ENCODE data around the gene TSSK2.

The TSSK2 gene

DNA sequence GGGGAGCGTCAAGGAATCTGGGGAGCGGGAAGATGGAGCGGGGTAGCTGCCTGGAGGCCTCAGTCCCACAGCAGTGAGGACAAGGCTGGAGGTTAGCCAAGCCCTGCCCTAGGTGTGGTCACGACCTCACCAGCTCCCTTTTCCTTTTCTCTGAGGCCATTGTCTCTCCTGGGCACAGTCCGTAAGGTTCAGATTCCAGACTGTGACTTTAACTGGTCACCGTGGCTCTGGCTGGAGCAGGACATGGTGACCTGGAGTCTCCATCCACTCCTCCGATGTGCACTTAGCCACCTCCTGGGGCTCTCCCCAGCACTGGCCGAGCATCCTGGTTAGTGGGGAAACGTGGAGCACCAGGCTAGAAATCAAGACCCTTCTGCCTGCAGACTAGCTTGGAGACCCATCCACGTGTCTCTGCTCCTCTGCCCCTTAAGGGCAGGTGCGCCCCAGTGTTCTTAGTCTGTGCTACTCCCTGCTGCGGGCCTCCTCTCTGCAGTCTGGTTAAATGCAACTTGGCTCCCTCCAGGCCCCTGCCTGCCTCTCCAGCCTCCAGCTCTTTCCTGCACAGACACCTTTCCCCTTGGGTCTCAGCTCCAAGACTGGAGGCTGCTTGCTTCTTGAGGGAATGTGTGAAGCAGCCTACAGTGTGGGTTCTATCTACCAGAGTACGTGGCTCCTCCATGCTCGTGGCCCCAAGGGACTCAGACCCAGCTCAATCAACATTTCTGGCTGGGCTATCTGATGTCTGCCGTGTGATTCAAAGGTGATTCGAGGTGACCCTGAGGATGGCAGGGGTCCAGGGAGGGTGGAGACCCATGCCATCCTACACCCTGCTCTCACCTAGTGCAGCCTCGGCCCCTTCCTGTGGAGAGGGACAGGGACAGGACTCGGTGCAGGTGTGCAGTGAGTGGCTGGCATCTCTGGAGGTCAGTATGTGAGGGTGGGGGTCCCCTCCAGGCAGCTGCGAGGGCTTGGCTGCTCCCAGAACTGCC is 42.2 kb downstream of the TSSK2 start:
- H4K20me1 ChIP-seq (ENCODE audit: low read depth, low read length), result no peaks in the 10 kb centered on the region
- H3F3A ChIP-seq (ENCODE audit: insufficient read depth), result no peaks in the 10 kb centered on the region
- H3K36me3 ChIP-seq (ENCODE audit: low read length), result no peaks in the 10 kb centered on the region
- H3K27me3 ChIP-seq (ENCODE audit: low read length), result no peaks in the 10 kb centered on the region
- H3K9me3 ChIP-seq (ENCODE audit: insufficient read depth, low read length), result no peaks in the 10 kb centered on the region
- peak overlapping the region; percentile 84 for H3K4me3 ChIP-seq (ENCODE audit: insufficient read depth, low read length, poor library complexity, severe bottlenecking)
- no peaks in the 10 kb centered on the region for H3K9me2 ChIP-seq (replicated peaks; ENCODE audit: insufficient read depth, low read length)
- H3K79me2 ChIP-seq (ENCODE audit: insufficient read depth, low read length), result peaks cover 24% of the 10 kb centered on the region
- peak overlapping the region; percentile 91 for H3K4me2 ChIP-seq (ENCODE audit: low read depth, low read length, poor library complexity, severe bottlenecking)
- H3K9ac ChIP-seq (ENCODE audit: low read length), result peak overlapping the region; percentile 97
- TF ChIP-seq, protein P1, sequence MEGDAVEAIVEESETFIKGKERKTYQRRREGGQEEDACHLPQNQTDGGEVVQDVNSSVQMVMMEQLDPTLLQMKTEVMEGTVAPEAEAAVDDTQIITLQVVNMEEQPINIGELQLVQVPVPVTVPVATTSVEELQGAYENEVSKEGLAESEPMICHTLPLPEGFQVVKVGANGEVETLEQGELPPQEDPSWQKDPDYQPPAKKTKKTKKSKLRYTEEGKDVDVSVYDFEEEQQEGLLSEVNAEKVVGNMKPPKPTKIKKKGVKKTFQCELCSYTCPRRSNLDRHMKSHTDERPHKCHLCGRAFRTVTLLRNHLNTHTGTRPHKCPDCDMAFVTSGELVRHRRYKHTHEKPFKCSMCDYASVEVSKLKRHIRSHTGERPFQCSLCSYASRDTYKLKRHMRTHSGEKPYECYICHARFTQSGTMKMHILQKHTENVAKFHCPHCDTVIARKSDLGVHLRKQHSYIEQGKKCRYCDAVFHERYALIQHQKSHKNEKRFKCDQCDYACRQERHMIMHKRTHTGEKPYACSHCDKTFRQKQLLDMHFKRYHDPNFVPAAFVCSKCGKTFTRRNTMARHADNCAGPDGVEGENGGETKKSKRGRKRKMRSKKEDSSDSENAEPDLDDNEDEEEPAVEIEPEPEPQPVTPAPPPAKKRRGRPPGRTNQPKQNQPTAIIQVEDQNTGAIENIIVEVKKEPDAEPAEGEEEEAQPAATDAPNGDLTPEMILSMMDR (IDR thresholded peaks at IDR 0.05; ENCODE audit: insufficient read depth, low read length, poor library complexity, severe bottlenecking), result no peak
- TF ChIP-seq EZH2phosphoT487 (conservative IDR thresholded peaks at IDR 0.05; ENCODE audit: low read length), result no peak
- H3K27ac ChIP-seq (ENCODE audit: low read depth, low read length), result peak overlapping the region; percentile 74
- no peak overlapping the region for H2AFZ ChIP-seq (ENCODE audit: low read depth, low read length, severe bottlenecking)

DNA sequence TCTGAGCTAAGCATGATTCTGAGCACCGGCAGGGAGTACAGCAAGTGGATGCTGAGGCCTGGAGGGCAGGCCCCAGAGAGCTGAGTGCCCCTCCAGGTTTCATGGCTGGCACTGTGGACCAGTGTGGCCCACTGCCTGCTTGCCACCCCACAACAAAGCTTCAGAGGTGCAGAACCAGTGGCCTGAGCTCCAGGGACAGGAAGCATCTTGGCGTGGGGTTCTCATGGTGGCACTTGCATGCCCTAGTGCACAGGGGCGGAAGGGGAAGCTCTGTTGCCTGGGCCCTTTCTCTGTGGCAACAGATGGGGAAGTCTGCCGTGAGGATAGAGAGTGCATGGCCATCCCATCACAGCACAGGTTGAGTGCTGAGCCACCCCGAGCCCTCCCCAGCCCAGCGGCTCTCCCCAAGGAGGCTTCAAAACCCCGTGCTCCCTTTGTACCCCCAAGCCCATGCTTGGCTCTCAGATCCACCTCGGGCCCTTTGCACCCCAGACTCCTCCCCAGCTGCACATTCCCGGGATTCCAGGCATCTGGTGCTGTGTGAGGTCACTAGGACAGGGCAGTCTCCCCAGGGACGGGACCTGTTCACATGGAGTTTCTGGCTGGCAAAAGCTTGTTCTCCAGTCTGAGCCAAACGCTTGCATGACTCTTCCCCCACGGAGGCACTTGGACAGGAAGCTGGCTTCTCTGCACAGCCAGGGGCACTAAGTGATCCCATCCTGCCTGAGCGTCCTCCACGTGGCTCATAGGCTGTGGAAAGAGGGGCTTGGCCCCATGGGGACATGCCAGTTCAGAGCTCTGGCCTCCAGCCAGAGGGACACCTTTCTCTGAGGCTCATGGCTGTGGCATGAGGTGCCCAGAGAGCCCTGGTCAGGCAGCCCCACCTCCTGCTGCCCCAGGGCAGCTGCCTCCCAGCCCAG is 43.3 kb downstream of the TSSK2 start:
- H3K9me3 ChIP-seq (ENCODE audit: insufficient read depth, low read length), result no peaks in the 10 kb centered on the region
- no peaks in the 10 kb centered on the region for H4K20me1 ChIP-seq (ENCODE audit: low read depth, low read length)
- TF ChIP-seq, protein P1 (IDR thresholded peaks at IDR 0.05; ENCODE audit: insufficient read depth, low read length, poor library complexity, severe bottlenecking), result no peak
- no peak for TF ChIP-seq EZH2phosphoT487 (conservative IDR thresholded peaks at IDR 0.05; ENCODE audit: low read length)
- peaks cover 24% of the 10 kb centered on the region for H3K79me2 ChIP-seq (ENCODE audit: insufficient read depth, low read length)
- H3K9ac ChIP-seq (ENCODE audit: low read length), result peak overlapping the region; percentile 97
- H3K27me3 ChIP-seq (ENCODE audit: low read length), result no peaks in the 10 kb centered on the region
- H3K36me3 ChIP-seq (ENCODE audit: low read length), result no peaks in the 10 kb centered on the region
- no peaks in the 10 kb centered on the region for H3F3A ChIP-seq (ENCODE audit: insufficient read depth)
- no peak overlapping the region for H2AFZ ChIP-seq (ENCODE audit: low read depth, low read length, severe bottlenecking)
- H3K27ac ChIP-seq (ENCODE audit: low read depth, low read length), result peak overlapping the region; percentile 74
- peak overlapping the region; percentile 91 for H3K4me2 ChIP-seq (ENCODE audit: low read depth, low read length, poor library complexity, severe bottlenecking)
- no peak overlapping the region for H3K4me3 ChIP-seq (ENCODE audit: insufficient read depth, low read length, poor library complexity, severe bottlenecking)
- no peaks in the 10 kb centered on the region for H3K9me2 ChIP-seq (replicated peaks; ENCODE audit: insufficient read depth, low read length)

DNA sequence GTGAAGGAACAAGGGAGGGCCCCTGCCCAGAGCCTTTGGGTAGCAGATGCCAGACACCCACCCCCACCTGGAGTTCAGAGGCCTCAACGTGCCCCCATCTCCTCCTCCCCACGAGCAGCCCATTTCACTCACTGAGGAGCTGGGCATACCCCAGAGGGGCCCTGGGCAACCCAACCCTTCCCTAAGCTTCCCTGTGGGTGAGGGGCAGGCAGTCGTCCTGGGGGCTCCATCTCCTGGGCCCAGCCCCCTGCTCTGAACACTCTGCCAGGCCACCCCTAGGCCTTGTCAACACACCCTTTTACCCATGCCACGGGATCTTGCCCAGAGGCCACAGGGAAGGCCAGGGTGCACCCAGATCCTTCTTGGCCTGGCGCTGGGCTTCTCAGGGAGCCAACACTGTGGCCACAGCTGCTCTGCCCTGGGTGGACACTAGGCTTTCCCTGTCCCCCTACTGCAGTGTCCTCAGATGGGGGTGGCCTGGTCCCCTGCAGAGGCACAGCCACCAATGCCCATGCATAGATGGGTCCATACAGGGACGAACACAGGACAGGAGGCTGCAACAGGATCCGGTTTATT is 44.0 kb downstream of the TSSK2 start:
- Histone ChIP-seq H3K27me3 (ENCODE audit: low read length) (no peaks in the 10 kb centered on the region), H3K27ac (ENCODE audit: low read depth, low read length) (peak overlapping the region; percentile 74; the same call in 1 of the 2 replicates), H3K4me2 (ENCODE audit: low read depth, low read length, poor library complexity, severe bottlenecking) (peak overlapping the region; percentile 91), H3F3A (ENCODE audit: insufficient read depth) (no peaks in the 10 kb centered on the region), H3K36me3 (ENCODE audit: low read length) (no peaks in the 10 kb centered on the region), H3K9me3 (ENCODE audit: insufficient read depth, low read length) (no peaks in the 10 kb centered on the region), H3K9me2 (replicated peaks; ENCODE audit: insufficient read depth, low read length) (no peaks in the 10 kb centered on the region), H3K4me3 (ENCODE audit: insufficient read depth, low read length, poor library complexity, severe bottlenecking) (no peak overlapping the region), H3K79me2 (ENCODE audit: insufficient read depth, low read length) (peaks cover 24% of the 10 kb centered on the region), H3K9ac (ENCODE audit: low read length) (peak overlapping the region; percentile 37; the same call in 1 of the 2 replicates), H2AFZ (ENCODE audit: low read depth, low read length, severe bottlenecking) (no peak overlapping the region), H4K20me1 (ENCODE audit: low read depth, low read length) (no peaks in the 10 kb centered on the region)
- TF ChIP-seq, protein P1 (IDR thresholded peaks at IDR 0.05; ENCODE audit: insufficient read depth, low read length, poor library complexity, severe bottlenecking), result no peak
- no peak for TF ChIP-seq EZH2phosphoT487 (conservative IDR thresholded peaks at IDR 0.05; ENCODE audit: low read length)

Measured in SU-DHL-6 (cell line).